Measurements from ENCODE around the gene COL3A1. TPM values are rescaled to one million over a fixed set of nuclear protein-coding genes. Genes with fewer than 3 reads are reported as not detected.

COL3A1 gene
- total RNA-seq, 1 donor from 2014 or later = not detected

DNA sequence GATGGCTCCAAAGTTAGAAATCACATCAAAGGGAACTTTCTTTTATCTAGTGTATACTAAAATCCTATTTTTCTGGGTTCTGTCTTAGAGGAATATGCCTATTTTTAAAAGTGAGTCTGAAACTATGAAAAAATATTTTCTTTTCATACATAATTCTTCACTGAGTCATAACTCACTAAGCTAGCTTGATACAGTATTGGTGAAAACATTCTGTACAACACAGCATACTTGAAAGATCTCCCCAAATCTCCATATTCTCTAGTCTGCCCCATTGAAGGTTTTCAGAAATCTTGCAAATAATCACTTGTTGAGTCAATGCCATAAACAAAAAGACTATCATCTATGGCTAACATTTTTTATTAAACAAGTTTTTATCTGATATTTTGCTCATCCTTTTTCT, 44.5 kb downstream of the COL3A1 start:
- peaks cover 8% of the 10 kb centered on the region for H3F3A ChIP-seq (ENCODE audit: low read depth)
- no peak overlapping the region for H3K27ac ChIP-seq
- no peaks in the 10 kb centered on the region for H3K36me3 ChIP-seq
- H3K79me2 ChIP-seq (ENCODE audit: low read depth) = no peaks in the 10 kb centered on the region
- H3K27ac Mint-ChIP-seq = no peak overlapping the region
- no peak overlapping the region for H3K4me3 Mint-ChIP-seq
- DNase-seq (ENCODE audit: low spot score) = no peak
- H3K9me3 Mint-ChIP-seq = no peaks in the 10 kb centered on the region
- no peak overlapping the region for H3K4me3 ChIP-seq
- no peak overlapping the region for H2AFZ ChIP-seq (replicated peaks)
- H3K4me2 ChIP-seq = no peak overlapping the region
- no peak overlapping the region for H3K9ac ChIP-seq
- H3K4me1 Mint-ChIP-seq = peaks cover 24% of the 10 kb centered on the region
- no peaks in the 10 kb centered on the region for H3K27me3 Mint-ChIP-seq (ENCODE audit: insufficient read depth, low read depth)
- TF ChIP-seq EZH2phosphoT487 (IDR thresholded peaks at IDR 0.05) = no peak
- TF ChIP-seq, protein P1, sequence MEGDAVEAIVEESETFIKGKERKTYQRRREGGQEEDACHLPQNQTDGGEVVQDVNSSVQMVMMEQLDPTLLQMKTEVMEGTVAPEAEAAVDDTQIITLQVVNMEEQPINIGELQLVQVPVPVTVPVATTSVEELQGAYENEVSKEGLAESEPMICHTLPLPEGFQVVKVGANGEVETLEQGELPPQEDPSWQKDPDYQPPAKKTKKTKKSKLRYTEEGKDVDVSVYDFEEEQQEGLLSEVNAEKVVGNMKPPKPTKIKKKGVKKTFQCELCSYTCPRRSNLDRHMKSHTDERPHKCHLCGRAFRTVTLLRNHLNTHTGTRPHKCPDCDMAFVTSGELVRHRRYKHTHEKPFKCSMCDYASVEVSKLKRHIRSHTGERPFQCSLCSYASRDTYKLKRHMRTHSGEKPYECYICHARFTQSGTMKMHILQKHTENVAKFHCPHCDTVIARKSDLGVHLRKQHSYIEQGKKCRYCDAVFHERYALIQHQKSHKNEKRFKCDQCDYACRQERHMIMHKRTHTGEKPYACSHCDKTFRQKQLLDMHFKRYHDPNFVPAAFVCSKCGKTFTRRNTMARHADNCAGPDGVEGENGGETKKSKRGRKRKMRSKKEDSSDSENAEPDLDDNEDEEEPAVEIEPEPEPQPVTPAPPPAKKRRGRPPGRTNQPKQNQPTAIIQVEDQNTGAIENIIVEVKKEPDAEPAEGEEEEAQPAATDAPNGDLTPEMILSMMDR (IDR thresholded peaks at IDR 0.05) = no peak
- no peak for TF ChIP-seq EZH2 (IDR thresholded peaks at IDR 0.05)
- peaks cover 22% of the 10 kb centered on the region for H3K4me1 ChIP-seq
- H3K9me3 ChIP-seq (ENCODE audit: low read depth) = no peaks in the 10 kb centered on the region
- no peaks in the 10 kb centered on the region for H4K20me1 ChIP-seq (ENCODE audit: low read depth)
- H3K27me3 ChIP-seq = no peaks in the 10 kb centered on the region
- H3K36me3 Mint-ChIP-seq = no peaks in the 10 kb centered on the region

DNA sequence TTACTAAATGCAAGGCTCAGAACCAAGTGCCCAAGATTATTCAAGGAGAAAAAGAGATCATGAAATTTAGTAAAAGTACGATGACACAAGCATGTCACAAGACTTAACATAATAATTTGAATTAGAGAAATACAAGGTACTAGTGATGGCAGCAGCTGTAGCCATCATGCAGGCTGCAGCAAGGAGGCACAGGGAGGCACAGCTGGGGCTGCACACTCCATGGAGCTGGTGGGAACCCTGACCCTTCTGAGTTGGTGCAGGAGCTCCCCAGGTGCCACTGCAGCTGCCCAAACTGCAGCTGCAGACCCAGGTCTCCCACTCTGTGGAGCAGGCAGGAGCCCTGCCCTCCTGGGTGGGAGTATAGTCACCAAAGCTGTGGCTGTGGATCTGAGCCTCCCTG, 46.0 kb downstream of the COL3A1 start:
- no peak overlapping the region for H3K4me2 ChIP-seq

DNA sequence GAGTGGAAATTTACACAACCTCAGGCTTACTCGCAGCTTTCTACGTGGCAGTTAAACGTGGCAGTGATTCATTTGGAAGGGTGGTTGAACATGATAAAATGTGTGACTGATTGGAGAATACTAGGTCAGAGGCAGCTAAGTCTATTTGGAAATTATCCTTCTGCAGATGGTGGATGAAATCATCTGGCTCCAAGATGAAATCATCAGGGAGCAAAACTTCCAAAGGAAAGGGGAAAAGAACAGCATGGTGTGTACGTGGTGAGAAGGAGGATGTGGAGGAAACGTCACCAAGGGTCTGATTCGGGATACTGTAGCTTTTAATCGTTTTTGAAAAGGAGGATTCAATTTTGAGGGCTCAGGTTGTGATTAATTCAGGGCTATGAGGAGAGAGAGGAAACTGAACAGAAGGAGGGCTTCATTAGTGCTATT, 47.9 kb downstream of the COL3A1 start:
- H3K36me3 Mint-ChIP-seq = no peaks in the 10 kb centered on the region
- peaks cover 2% of the 10 kb centered on the region for H3K27me3 Mint-ChIP-seq (ENCODE audit: insufficient read depth, low read depth)
- no peak overlapping the region for H3K4me3 ChIP-seq
- H3K36me3 ChIP-seq = no peaks in the 10 kb centered on the region
- no peak overlapping the region for H3K9ac ChIP-seq
- no peak overlapping the region for H3K4me2 ChIP-seq
- H2AFZ ChIP-seq (replicated peaks) = no peak overlapping the region
- H3K4me1 Mint-ChIP-seq = no peaks in the 10 kb centered on the region
- no peaks in the 10 kb centered on the region for H3K27me3 ChIP-seq
- H3K9me3 ChIP-seq (ENCODE audit: low read depth) = no peaks in the 10 kb centered on the region
- no peaks in the 10 kb centered on the region for H4K20me1 ChIP-seq (ENCODE audit: low read depth)
- peak overlapping the region; percentile 2 for H3K4me3 Mint-ChIP-seq
- no peak overlapping the region for H3K27ac ChIP-seq
- no peaks in the 10 kb centered on the region for H3K4me1 ChIP-seq
- TF ChIP-seq, protein P1 (IDR thresholded peaks at IDR 0.05) = no peak
- no peak for TF ChIP-seq EZH2phosphoT487 (IDR thresholded peaks at IDR 0.05)
- no peak for TF ChIP-seq EZH2 (IDR thresholded peaks at IDR 0.05)
- no peak for DNase-seq (ENCODE audit: low spot score)
- H3F3A ChIP-seq (ENCODE audit: low read depth) = no peaks in the 10 kb centered on the region
- H3K9me3 Mint-ChIP-seq = no peaks in the 10 kb centered on the region
- no peak overlapping the region for H3K27ac Mint-ChIP-seq
- H3K79me2 ChIP-seq (ENCODE audit: low read depth) = no peaks in the 10 kb centered on the region

More for the DNA sequence above, 46.0 kb downstream of the COL3A1 start:
- Histone ChIP-seq H2AFZ (replicated peaks) (no peak overlapping the region), H3K36me3 (no peaks in the 10 kb centered on the region), H3K79me2 (ENCODE audit: low read depth) (no peaks in the 10 kb centered on the region), H3K9me3 (ENCODE audit: low read depth) (no peaks in the 10 kb centered on the region), H3K9ac (no peak overlapping the region), H3K4me1 (peaks cover 15% of the 10 kb centered on the region), H3F3A (ENCODE audit: low read depth) (peaks cover under 1% of the 10 kb centered on the region), H4K20me1 (ENCODE audit: low read depth) (no peaks in the 10 kb centered on the region), H3K27me3 (no peaks in the 10 kb centered on the region), H3K27ac (no peak overlapping the region), H3K4me3 (no peak overlapping the region)
- peaks cover 2% of the 10 kb centered on the region for H3K27me3 Mint-ChIP-seq (ENCODE audit: insufficient read depth, low read depth)
- H3K4me1 Mint-ChIP-seq = peaks cover 10% of the 10 kb centered on the region
- DNase-seq (ENCODE audit: low spot score) = no peak
- no peaks in the 10 kb centered on the region for H3K36me3 Mint-ChIP-seq
- H3K9me3 Mint-ChIP-seq = no peaks in the 10 kb centered on the region
- no peak overlapping the region for H3K4me3 Mint-ChIP-seq
- H3K27ac Mint-ChIP-seq = peak overlapping the region; percentile 18
- TF ChIP-seq EZH2 (IDR thresholded peaks at IDR 0.05) = no peak
- TF ChIP-seq EZH2phosphoT487 (IDR thresholded peaks at IDR 0.05) = no peak

DNA sequence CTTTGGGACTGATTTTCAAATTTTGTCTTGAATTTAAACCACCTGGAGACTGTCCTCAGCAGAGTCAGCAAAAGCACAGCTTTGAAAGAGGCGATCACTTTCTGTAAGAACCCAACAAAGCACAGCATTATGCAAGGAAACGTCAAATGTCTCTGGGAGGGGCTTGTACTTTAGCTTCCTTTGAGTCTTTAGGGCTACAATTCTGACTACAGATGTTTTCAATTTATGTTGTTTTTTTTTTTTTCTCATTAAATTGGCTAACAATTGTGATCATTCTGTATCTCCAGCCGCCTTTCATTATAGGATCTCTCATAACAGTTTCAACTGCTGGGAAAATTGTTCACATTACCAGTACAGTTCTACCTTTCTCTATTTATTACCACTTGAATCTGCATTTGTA, 48.3 kb downstream of the COL3A1 start:
- Histone ChIP-seq H3K9ac (no peak overlapping the region), H3K4me2 (no peak overlapping the region), H3K9me3 (ENCODE audit: low read depth) (no peaks in the 10 kb centered on the region), H3K36me3 (no peaks in the 10 kb centered on the region), H4K20me1 (ENCODE audit: low read depth) (no peaks in the 10 kb centered on the region), H3K27me3 (no peaks in the 10 kb centered on the region), H2AFZ (replicated peaks) (no peak overlapping the region), H3K27ac (no peak overlapping the region), H3K4me1 (no peaks in the 10 kb centered on the region), H3K4me3 (no peak overlapping the region), H3K79me2 (ENCODE audit: low read depth) (no peaks in the 10 kb centered on the region), H3F3A (ENCODE audit: low read depth) (no peaks in the 10 kb centered on the region)
- no peak for TF ChIP-seq EZH2phosphoT487 (IDR thresholded peaks at IDR 0.05)
- no peak for TF ChIP-seq EZH2 (IDR thresholded peaks at IDR 0.05)
- TF ChIP-seq, protein P1 (IDR thresholded peaks at IDR 0.05) = no peak
- H3K4me3 Mint-ChIP-seq = no peak overlapping the region
- H3K9me3 Mint-ChIP-seq = no peaks in the 10 kb centered on the region
- H3K27ac Mint-ChIP-seq = no peak overlapping the region
- DNase-seq (ENCODE audit: low spot score) = no peak
- H3K36me3 Mint-ChIP-seq = no peaks in the 10 kb centered on the region
- H3K27me3 Mint-ChIP-seq (ENCODE audit: insufficient read depth, low read depth) = peaks cover 2% of the 10 kb centered on the region
- no peaks in the 10 kb centered on the region for H3K4me1 Mint-ChIP-seq
